ENCODE results near the gene USP36. TPM values are rescaled to one million over a fixed set of nuclear protein-coding genes. Genes with fewer than 3 reads are reported as not detected.

Gene USP36
- total RNA-seq, 4 donors from 2014 or later, result 38.3 to 60.7 (median 51.1) TPM

GRCh38 chr17:78823282-78824046 is 17.1 kb downstream of the USP36 start:
- no peak for TF ChIP-seq CTCF (IDR thresholded peaks at IDR 0.05; ENCODE audit: low read depth)

GRCh38 chr17:78822552-78822951 is 18.1 kb downstream of the USP36 start:
- TF ChIP-seq CTCF (IDR thresholded peaks at IDR 0.05; ENCODE audit: low read depth), result no peak

- TF ChIP-seq CTCF (IDR thresholded peaks at IDR 0.05; ENCODE audit: low read depth), result no peak
Measured at GRCh38 chr17:78821961-78822360, 18.7 kb downstream of the USP36 start.

GRCh38 chr17:78820841-78821240 is 19.8 kb downstream of the USP36 start:
- no peak for TF ChIP-seq CTCF (IDR thresholded peaks at IDR 0.05; ENCODE audit: low read depth)

GRCh38 chr17:78819806-78820792 is 20.5 kb downstream of the USP36 start:
- TF ChIP-seq CTCF (IDR thresholded peaks at IDR 0.05; ENCODE audit: low read depth), result no peak

- TF ChIP-seq CTCF (IDR thresholded peaks at IDR 0.05; ENCODE audit: low read depth), result no peak
Measured at GRCh38 chr17:78819402-78819801, 21.2 kb downstream of the USP36 start.

GRCh38 chr17:78818932-78819331 is 21.7 kb downstream of the USP36 start:
- no peak for TF ChIP-seq CTCF (IDR thresholded peaks at IDR 0.05; ENCODE audit: low read depth)

All from subcutaneous adipose tissue (tissue), 4 donors.